GM18861 (cell line): ENCODE results near the gene SERPINB8.

Experiments
- ATAC-seq: cut with Tn5 transposase; IDR thresholded peaks from one replicate; pipeline ENCODE4 v1.9.1; 2021; ENCODE audit not compliant: unreplicated experiment

Gene SERPINB8

GRCh38 chr18:64011513-64011912, 41.6 kb downstream of the SERPINB8 start:
- ATAC-seq, result no peak

GRCh38 chr18:64017870-64018269, 48.0 kb downstream of the SERPINB8 start:
- no peak for ATAC-seq

GRCh38 chr18:64019922-64020756, 50.3 kb downstream of the SERPINB8 start:
- ATAC-seq, result no peak

- ATAC-seq, result no peak
Measured at GRCh38 chr18:64026350-64026749, 56.5 kb downstream of the SERPINB8 start.

- no peak for ATAC-seq
Measured at GRCh38 chr18:64027931-64028695, 58.2 kb downstream of the SERPINB8 start.

GRCh38 chr18:64029096-64029495, 59.2 kb downstream of the SERPINB8 start:
- ATAC-seq, result no peak

- ATAC-seq, result no peak
Measured at GRCh38 chr18:64031411-64031810, 61.5 kb downstream of the SERPINB8 start.

- no peak for ATAC-seq
Measured at GRCh38 chr18:64032312-64032711, 62.4 kb downstream of the SERPINB8 start.

- ATAC-seq, result no peak
Measured at GRCh38 chr18:64037812-64038414, 68.0 kb downstream of the SERPINB8 start.
